PC-3 (cell line): ENCODE results near the gene KRTAP5-4.
"Not testable (repeated sequence)": the region's sequence is repeated elsewhere in the genome, so short reads cannot be mapped to it uniquely, and the experiment has no call there.

Source experiments
- EZH2 ChIP-seq: fragments of 300-600 bp; sonication (generic); IDR thresholded peaks from one replicate; pipeline ENCODE4 v1.6.1; 2017; ENCODE audit warnings: antibody characterized with exemption, mild to moderate bottlenecking, low read length; ENCODE audit not compliant: unreplicated experiment
- EZH2phosphoT487 ChIP-seq: fragments of 300-600 bp; sonication (generic); IDR thresholded peaks from 2 replicates; pipeline ENCODE4 v1.6.1; 2018; ENCODE audit warnings: mild to moderate bottlenecking, antibody characterized with exemption, low read length, borderline replicate concordance
- TF ChIP-seq, protein P1 (sequence below): fragments of 300-600 bp; sonication (generic); conservative IDR thresholded peaks from 2 replicates; pipeline ENCODE4 v1.5.1; 2017; ENCODE audit warnings: antibody characterized with exemption, low read depth, mild to moderate bottlenecking, low read length

DNA sequence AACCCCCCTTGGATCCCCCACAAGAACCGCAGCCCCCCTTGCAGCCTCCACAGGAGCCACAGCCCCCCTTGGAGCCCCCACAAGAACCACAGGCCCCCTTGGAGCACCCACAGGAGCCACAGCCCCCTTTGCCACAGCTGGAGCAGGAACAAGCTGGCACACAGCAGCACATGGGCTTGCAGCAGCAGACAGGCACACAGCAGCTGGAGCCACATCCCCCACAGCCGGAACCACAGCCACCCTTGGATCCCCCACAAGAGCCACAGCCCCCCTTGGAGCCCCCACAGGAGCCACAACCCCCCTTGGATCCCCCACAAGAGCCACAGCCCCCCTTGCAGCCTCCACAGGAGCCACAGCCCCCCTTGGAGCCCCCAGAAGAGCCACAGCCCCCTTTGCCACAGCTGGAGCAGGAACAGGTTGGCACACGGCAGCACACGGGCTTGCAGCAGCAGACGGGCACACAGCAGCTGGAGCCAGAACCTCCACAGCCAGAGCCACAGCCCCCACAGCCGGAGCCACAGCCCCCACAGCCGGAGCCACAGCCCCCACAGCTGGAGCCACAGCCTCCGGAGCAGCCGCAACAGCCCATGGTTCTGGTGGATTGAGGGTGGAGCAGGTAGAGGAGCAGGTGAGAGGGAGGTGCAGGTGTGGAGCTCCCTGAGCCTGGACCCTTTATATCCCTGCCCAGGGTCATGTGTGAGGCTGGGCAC, 37.1 kb downstream of the KRTAP5-4 start, which contains the start of gene KRTAP5-1:
- TF ChIP-seq, protein P1, sequence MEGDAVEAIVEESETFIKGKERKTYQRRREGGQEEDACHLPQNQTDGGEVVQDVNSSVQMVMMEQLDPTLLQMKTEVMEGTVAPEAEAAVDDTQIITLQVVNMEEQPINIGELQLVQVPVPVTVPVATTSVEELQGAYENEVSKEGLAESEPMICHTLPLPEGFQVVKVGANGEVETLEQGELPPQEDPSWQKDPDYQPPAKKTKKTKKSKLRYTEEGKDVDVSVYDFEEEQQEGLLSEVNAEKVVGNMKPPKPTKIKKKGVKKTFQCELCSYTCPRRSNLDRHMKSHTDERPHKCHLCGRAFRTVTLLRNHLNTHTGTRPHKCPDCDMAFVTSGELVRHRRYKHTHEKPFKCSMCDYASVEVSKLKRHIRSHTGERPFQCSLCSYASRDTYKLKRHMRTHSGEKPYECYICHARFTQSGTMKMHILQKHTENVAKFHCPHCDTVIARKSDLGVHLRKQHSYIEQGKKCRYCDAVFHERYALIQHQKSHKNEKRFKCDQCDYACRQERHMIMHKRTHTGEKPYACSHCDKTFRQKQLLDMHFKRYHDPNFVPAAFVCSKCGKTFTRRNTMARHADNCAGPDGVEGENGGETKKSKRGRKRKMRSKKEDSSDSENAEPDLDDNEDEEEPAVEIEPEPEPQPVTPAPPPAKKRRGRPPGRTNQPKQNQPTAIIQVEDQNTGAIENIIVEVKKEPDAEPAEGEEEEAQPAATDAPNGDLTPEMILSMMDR: not testable (repeated sequence)
- not testable (repeated sequence) for TF ChIP-seq EZH2, EZH2phosphoT487
